ENCODE measurements around the gene RAB40C. TPM values are rescaled to one million over a fixed set of nuclear protein-coding genes. Genes with fewer than 3 reads are reported as not detected.

The RAB40C gene
- total RNA-seq, 1 experiment from 2014 or later: 19.9 TPM

GRCh38 chr16:576823-577201 lies 13.1 kb upstream of the RAB40C start:
- H3K36me3 ChIP-seq (ENCODE audit: insufficient read depth, low read length, poor library complexity, severe bottlenecking): no peaks in the 10 kb centered on the region
- POLR2A ChIA-PET (ENCODE audit: low non-redundant PET): no interaction called here
- no peak overlapping the region for H3K27ac ChIP-seq (ENCODE audit: low read depth, low read length, poor library complexity, severe bottlenecking)
- no TSS peak for BruUV-seq (replicated peaks)
- no peak for DNase-seq (ENCODE audit: low spot score)
- TF ChIP-seq CTCF (conservative IDR thresholded peaks at IDR 0.05; ENCODE audit: low read depth, low read length) (no peak), EZH2 (IDR thresholded peaks at IDR 0.05; ENCODE audit: borderline replicate concordance, low read depth, low read length, poor library complexity, severe bottlenecking) (no peak)
- CTCF ChIA-PET: interaction anchor here (0.7 kb wide), 1 partner anchor 131 kb away, joined by 4 read pairs; no protein-coding TSS in a partner anchor
- H3K27me3 ChIP-seq (replicated peaks; ENCODE audit: insufficient read depth, low read depth, low read length, poor library complexity): no peaks in the 10 kb centered on the region
- H3K9me3 ChIP-seq (ENCODE audit: low read depth, low read length, poor library complexity, severe bottlenecking): no peaks in the 10 kb centered on the region
- H3K4me1 ChIP-seq (ENCODE audit: insufficient read depth, low read length, poor library complexity, severe bottlenecking): no peaks in the 10 kb centered on the region
- intact Hi-C loops (cut with micrococcal nuclease; ENCODE audit: unreplicated experiment): no loop called here
- no peak overlapping the region for H3K4me3 ChIP-seq (ENCODE audit: low read depth, low read length, poor library complexity, severe bottlenecking)

- intact Hi-C loops (cut with micrococcal nuclease; ENCODE audit: unreplicated experiment): no loop called here
- DNase-seq (ENCODE audit: low spot score): no peak
- no peaks in the 10 kb centered on the region for H3K9me3 ChIP-seq (ENCODE audit: low read depth, low read length, poor library complexity, severe bottlenecking)
- no peak overlapping the region for H3K27ac ChIP-seq (ENCODE audit: low read depth, low read length, poor library complexity, severe bottlenecking)
- no peak overlapping the region for H3K4me3 ChIP-seq (ENCODE audit: low read depth, low read length, poor library complexity, severe bottlenecking)
- ChIA-PET POLR2A (ENCODE audit: low non-redundant PET) (no interaction called here), CTCF (no interaction called here)
- TF ChIP-seq EZH2 (IDR thresholded peaks at IDR 0.05; ENCODE audit: borderline replicate concordance, low read depth, low read length, poor library complexity, severe bottlenecking) (no peak), CTCF (conservative IDR thresholded peaks at IDR 0.05; ENCODE audit: low read depth, low read length) (no peak)
- BruUV-seq (replicated peaks): no TSS peak
- no peaks in the 10 kb centered on the region for H3K4me1 ChIP-seq (ENCODE audit: insufficient read depth, low read length, poor library complexity, severe bottlenecking)
- no peaks in the 10 kb centered on the region for H3K36me3 ChIP-seq (ENCODE audit: insufficient read depth, low read length, poor library complexity, severe bottlenecking)
- no peaks in the 10 kb centered on the region for H3K27me3 ChIP-seq (replicated peaks; ENCODE audit: insufficient read depth, low read depth, low read length, poor library complexity)
Observed at GRCh38 chr16:577796-578195, 12.1 kb upstream of the RAB40C start.

- H3K9me3 ChIP-seq (ENCODE audit: low read depth, low read length, poor library complexity, severe bottlenecking): no peaks in the 10 kb centered on the region
- POLR2A ChIA-PET (ENCODE audit: low non-redundant PET): no interaction called here
- no peak for DNase-seq (ENCODE audit: low spot score)
- TF ChIP-seq CTCF (conservative IDR thresholded peaks at IDR 0.05; ENCODE audit: low read depth, low read length) (no peak), EZH2 (IDR thresholded peaks at IDR 0.05; ENCODE audit: borderline replicate concordance, low read depth, low read length, poor library complexity, severe bottlenecking) (no peak)
- H3K27ac ChIP-seq (ENCODE audit: low read depth, low read length, poor library complexity, severe bottlenecking): no peak overlapping the region
- H3K36me3 ChIP-seq (ENCODE audit: insufficient read depth, low read length, poor library complexity, severe bottlenecking): no peaks in the 10 kb centered on the region
- H3K4me1 ChIP-seq (ENCODE audit: insufficient read depth, low read length, poor library complexity, severe bottlenecking): no peaks in the 10 kb centered on the region
- H3K4me3 ChIP-seq (ENCODE audit: low read depth, low read length, poor library complexity, severe bottlenecking): no peak overlapping the region
- CTCF ChIA-PET: interaction anchor here (0.6 kb wide), 1 partner anchor 31 kb away, joined by 4 read pairs; no protein-coding TSS in a partner anchor
- intact Hi-C loops (cut with micrococcal nuclease; ENCODE audit: unreplicated experiment): no loop called here
- H3K27me3 ChIP-seq (replicated peaks; ENCODE audit: insufficient read depth, low read depth, low read length, poor library complexity): no peaks in the 10 kb centered on the region
- no TSS peak for BruUV-seq (replicated peaks)
Observed at GRCh38 chr16:578232-578869, 11.5 kb upstream of the RAB40C start.
